Measurements from ENCODE around the gene ATXN1. TPM values are rescaled to one million over a fixed set of nuclear protein-coding genes. Genes with fewer than 3 reads are reported as not detected.

The ATXN1 gene
- total and polyA plus RNA-seq, 3 donors from 2014 or later: 12.8 to 84.1 (median 64.3) TPM

DNA sequence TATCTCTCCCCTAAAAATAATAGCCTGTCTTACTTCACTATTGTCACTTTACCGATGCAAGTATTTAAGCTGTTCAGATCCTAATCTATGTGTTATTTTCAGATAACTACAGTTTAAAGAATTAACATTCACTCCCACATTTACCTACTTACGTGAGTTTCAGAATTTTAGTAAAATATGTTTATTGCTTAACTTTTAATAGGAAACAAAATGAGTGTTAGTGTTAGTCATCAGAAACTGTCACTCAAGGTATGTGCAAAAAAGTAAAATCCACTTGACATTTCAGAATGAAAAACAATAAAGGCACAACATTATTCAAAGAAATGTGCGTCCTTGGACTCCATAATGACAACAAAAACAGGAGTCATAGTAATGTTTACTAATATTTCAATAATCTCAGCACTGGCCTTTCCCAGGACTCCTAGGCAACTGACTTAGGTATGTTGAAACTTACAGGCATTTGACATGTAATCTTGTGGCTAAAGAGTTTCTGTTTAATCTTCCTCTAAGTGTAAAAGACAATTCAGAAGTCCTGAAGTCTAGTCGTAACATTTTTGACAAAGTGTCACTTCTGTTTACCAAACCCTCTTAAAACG is 4.5 kb downstream of the ATXN1 start:
- Histone ChIP-seq H3K27me3 (no peaks in the 10 kb centered on the region), H3K9me3 (no peaks in the 10 kb centered on the region), H3K36me3 (ENCODE audit: low read depth, missing control alignments) (no peaks in the 10 kb centered on the region), H3K27ac (no peak overlapping the region), H3K4me1 (peaks cover 19% of the 10 kb centered on the region), H3K4me3 (no peak overlapping the region)
- intact Hi-C loops (cut with DNase I; ENCODE audit: low total_unique reads): no loop called here
- 58 to 67% methylated on average over 5 of the region's 5 CpGs for WGBS, 2 donors
- no peak for DNase-seq
- TF ChIP-seq, protein P1, sequence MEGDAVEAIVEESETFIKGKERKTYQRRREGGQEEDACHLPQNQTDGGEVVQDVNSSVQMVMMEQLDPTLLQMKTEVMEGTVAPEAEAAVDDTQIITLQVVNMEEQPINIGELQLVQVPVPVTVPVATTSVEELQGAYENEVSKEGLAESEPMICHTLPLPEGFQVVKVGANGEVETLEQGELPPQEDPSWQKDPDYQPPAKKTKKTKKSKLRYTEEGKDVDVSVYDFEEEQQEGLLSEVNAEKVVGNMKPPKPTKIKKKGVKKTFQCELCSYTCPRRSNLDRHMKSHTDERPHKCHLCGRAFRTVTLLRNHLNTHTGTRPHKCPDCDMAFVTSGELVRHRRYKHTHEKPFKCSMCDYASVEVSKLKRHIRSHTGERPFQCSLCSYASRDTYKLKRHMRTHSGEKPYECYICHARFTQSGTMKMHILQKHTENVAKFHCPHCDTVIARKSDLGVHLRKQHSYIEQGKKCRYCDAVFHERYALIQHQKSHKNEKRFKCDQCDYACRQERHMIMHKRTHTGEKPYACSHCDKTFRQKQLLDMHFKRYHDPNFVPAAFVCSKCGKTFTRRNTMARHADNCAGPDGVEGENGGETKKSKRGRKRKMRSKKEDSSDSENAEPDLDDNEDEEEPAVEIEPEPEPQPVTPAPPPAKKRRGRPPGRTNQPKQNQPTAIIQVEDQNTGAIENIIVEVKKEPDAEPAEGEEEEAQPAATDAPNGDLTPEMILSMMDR (IDR thresholded peaks at IDR 0.05): no peak
- no peak for TF ChIP-seq POLR2A (IDR thresholded peaks at IDR 0.05)

DNA sequence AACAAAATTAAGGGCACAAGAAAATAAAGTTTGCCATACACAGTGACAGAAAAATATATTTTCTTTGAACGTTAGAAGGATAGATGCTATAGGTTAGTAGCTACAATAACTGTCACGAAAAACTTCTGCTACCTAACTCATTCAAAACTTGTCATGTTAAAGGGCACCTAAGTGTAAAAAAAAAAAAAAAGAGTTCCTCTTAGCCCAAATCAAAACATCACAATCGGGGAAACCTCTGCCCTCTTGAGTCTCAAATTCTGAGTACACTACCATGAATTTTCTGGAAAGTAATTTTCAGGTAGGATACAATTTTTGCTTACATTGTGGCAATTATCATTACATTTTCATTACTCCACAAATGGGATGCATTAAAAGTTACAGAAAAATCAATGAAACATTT is 5.7 kb downstream of the ATXN1 start:
- no peaks in the 10 kb centered on the region for H3K36me3 ChIP-seq (ENCODE audit: low read depth, missing control alignments)
- TF ChIP-seq, protein P1 (IDR thresholded peaks at IDR 0.05): no peak
- TF ChIP-seq POLR2A (IDR thresholded peaks at IDR 0.05): no peak
- no peaks in the 10 kb centered on the region for H3K9me3 ChIP-seq
- H3K4me3 ChIP-seq: no peak overlapping the region
- H3K27me3 ChIP-seq: no peaks in the 10 kb centered on the region
- WGBS, 2 donors: 73 to 83% methylated on average over 3 of the region's 3 CpGs
- DNase-seq: no peak
- no peak overlapping the region for H3K27ac ChIP-seq
- H3K4me1 ChIP-seq: peaks cover 19% of the 10 kb centered on the region
- intact Hi-C loops (cut with DNase I; ENCODE audit: low total_unique reads): no loop called here

DNA sequence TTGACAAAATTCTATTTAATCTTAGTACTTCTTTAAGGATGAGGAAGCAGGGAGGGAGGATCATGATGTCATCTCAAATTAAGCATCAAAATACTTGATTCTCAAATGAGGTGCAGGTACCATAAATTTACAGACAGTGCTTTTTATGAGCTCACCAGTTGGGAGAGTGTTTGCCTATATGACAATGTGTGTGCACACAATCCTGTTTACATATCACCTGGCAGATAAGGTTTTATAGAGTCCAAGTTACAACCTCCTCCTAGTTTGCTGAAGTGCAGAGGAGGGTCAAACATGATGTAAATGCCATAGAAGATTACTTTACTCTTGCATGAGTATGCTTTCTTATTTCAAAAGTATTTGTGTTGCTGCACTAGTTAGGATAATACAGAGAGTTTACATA is 6.4 kb downstream of the ATXN1 start:
- H3K27me3 ChIP-seq: no peaks in the 10 kb centered on the region
- peaks cover 19% of the 10 kb centered on the region for H3K4me1 ChIP-seq
- no peak overlapping the region for H3K4me3 ChIP-seq
- no peaks in the 10 kb centered on the region for H3K36me3 ChIP-seq (ENCODE audit: low read depth, missing control alignments)
- TF ChIP-seq POLR2A (IDR thresholded peaks at IDR 0.05): no peak
- TF ChIP-seq, protein P1 (IDR thresholded peaks at IDR 0.05): no peak
- DNase-seq: no peak
- no peak overlapping the region for H3K27ac ChIP-seq
- intact Hi-C loops (cut with DNase I; ENCODE audit: low total_unique reads): no loop called here
- H3K9me3 ChIP-seq: no peaks in the 10 kb centered on the region

DNA sequence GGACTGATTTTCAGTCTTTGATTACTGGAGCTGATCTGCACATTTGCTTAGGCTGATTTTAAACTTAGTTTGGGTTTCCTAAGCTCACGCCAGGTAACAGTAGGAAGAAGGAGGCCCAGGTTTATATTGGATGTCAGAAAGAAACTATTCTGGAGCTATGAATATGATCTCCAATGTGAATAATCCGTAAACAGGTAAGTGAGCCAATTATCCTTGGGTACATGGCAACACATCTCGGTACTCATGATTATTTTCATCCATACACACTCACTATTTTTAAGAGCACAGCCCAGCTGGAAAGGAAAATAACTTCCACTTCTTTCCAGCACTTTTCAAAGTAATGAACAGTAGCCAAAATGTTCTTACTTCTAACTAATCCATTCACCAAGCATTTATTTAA is 7.0 kb downstream of the ATXN1 start:
- DNase-seq: no peak
- intact Hi-C loops (cut with DNase I; ENCODE audit: low total_unique reads): no loop called here
- H3K27me3 ChIP-seq: no peaks in the 10 kb centered on the region
- H3K27ac ChIP-seq: no peak overlapping the region
- no peaks in the 10 kb centered on the region for H3K36me3 ChIP-seq (ENCODE audit: low read depth, missing control alignments)
- peaks cover 19% of the 10 kb centered on the region for H3K4me1 ChIP-seq
- no peak for TF ChIP-seq POLR2A (IDR thresholded peaks at IDR 0.05)
- TF ChIP-seq, protein P1 (IDR thresholded peaks at IDR 0.05): no peak
- H3K4me3 ChIP-seq: no peak overlapping the region
- no peaks in the 10 kb centered on the region for H3K9me3 ChIP-seq
- 68% methylated on average over 3 of the region's 3 CpGs for WGBS, 2 donors

DNA sequence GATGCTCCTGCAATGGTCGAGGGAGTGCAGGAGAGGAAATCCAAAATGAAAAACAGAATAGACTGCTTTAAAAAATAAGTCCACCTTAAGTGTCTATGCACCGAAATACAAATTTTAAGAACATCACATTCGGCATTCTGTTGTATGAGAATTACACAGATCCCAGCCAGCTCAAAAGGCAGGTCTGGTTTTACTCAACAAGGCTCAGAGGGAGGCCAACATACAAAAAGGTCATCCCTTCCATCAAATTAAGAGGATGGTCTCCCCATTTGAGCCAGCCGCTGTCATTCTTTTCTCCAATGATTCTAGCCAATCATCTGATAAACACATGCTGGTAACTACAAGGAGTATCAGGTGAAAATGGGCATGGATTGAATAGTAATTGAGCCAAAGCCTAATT is 7.9 kb downstream of the ATXN1 start:
- intact Hi-C loops (cut with DNase I; ENCODE audit: low total_unique reads): no loop called here
- H3K4me1 ChIP-seq: peaks cover 11% of the 10 kb centered on the region
- H3K27me3 ChIP-seq: no peaks in the 10 kb centered on the region
- no peaks in the 10 kb centered on the region for H3K9me3 ChIP-seq
- no peak for TF ChIP-seq POLR2A (IDR thresholded peaks at IDR 0.05)
- TF ChIP-seq, protein P1 (IDR thresholded peaks at IDR 0.05): no peak
- H3K4me3 ChIP-seq: no peak overlapping the region
- no peak for DNase-seq
- H3K36me3 ChIP-seq (ENCODE audit: low read depth, missing control alignments): no peaks in the 10 kb centered on the region
- H3K27ac ChIP-seq: no peak overlapping the region
- WGBS, 2 donors: 89 to 97% methylated on average over 4 of the region's 4 CpGs

Measured in testis (tissue), 3 donors.